PFSK-1 (cell line): ENCODE results near the gene RGS7.

ENCODE experiments used
- POLR2AphosphoS5 ChIP-seq: IDR thresholded peaks from 2 replicates; pipeline ENCODE4 v1.6.1; 2012; ENCODE audit warnings: low read depth, mild to moderate bottlenecking, control low read depth, low read length, moderate library complexity
- REST ChIP-seq, 2 experiments: IDR thresholded peaks; 2 replicates each; pipeline versions ENCODE4 v1.6.1 to v1.8.0; 2011 to 2012; ENCODE audit warnings: low read depth in 2 of 2, low read length in 2 of 2, control low read depth in 1 of 2, inconsistent platforms in 1 of 2, mild to moderate bottlenecking in 1 of 2, moderate library complexity in 1 of 2; ENCODE audit not compliant: insufficient read depth in 1 of 2
- SIN3A ChIP-seq: IDR thresholded peaks from 2 replicates; pipeline ENCODE4 v1.6.1; 2012; ENCODE audit warnings: mild to moderate bottlenecking, low read length, moderate library complexity, borderline replicate concordance; ENCODE audit not compliant: insufficient read depth
- TAF1 ChIP-seq: IDR thresholded peaks from 2 replicates; pipeline ENCODE4 v1.6.1; 2012; ENCODE audit warnings: low read length, control low read depth, borderline replicate concordance; ENCODE audit not compliant: insufficient read depth

DNA sequence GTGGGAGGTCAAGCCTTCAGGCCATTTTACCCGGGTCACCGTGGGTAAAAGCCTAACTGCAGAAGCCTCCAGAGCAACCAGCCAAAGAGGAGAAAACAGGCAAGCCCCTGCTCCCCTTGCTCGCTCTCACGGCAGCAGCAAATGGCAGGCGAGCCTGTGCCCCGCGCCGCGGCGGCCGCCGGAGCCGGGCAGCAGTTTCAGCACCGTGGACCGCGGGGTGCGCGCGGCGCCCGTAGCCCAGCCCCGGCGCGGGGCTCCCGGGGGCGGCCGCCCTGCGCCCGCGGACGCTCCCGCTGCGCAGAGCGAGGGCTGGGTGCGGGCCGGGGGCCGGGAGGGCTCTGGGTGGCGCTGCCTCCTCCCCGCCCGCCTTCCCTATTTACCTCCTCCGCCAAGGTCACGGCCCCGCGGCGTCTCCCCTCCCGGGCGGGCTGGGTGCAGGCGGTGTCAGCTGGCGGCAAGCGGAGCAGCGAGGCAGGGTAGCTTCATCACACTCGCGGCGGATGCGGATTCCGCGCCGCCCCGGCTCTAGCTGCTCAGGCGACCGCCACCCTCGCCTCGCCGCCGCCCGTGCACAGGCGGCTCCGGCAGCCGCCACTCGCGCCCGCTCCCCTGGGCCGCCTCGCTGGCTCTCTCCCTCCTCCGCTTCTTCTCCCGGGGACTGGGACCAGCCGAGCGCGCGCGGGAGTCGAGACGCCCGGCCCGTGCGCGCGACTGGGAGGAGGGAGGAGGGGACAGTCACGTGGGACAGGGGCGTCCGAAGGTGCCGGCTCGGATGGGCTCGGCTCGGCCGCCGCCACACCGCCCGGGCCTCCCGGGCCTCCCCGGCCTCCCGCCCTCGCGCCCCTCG lies at the start of gene RGS7:
- TF ChIP-seq REST (IDR thresholded peaks at IDR 0.05; ENCODE audit: insufficient read depth in 1 of 2, low read depth in 2 of 2, low read length in 2 of 2) = peak; percentile 38 to 88; a peak in 2 of 4 replicates
- no peak for TF ChIP-seq POLR2AphosphoS5
- TF ChIP-seq SIN3A = no peak
- no peak for TF ChIP-seq TAF1
